Nephron progenitor cell (in vitro differentiated cells): ENCODE results near the gene MOG.

ENCODE experiments used
- DNase-seq: peaks from one replicate; pipeline ENCODE4 v3.0.0; 2021
- H3K27ac Mint-ChIP-seq: 2 replicates; pipeline ENCODE4 v1.8.0; 2021; ENCODE audit warnings: mild to moderate bottlenecking, moderate library complexity, mixed read lengths
- H3K27me3 Mint-ChIP-seq: 2 replicates; pipeline ENCODE4 v1.8.0; 2021; ENCODE audit warnings: mild to moderate bottlenecking, low read depth, mixed read lengths; ENCODE audit not compliant: poor library complexity
- H3K36me3 Mint-ChIP-seq: 2 replicates; pipeline ENCODE4 v1.8.0; 2021; ENCODE audit warnings: low read depth, mixed read lengths
- H3K4me1 Mint-ChIP-seq: 2 replicates; pipeline ENCODE4 v1.8.0; 2021; ENCODE audit warnings: mixed read lengths
- H3K4me3 Mint-ChIP-seq: 2 replicates; pipeline ENCODE4 v1.8.0; 2021; ENCODE audit warnings: mild to moderate bottlenecking, moderate library complexity, mixed read lengths
- H3K9me3 Mint-ChIP-seq: 2 replicates; pipeline ENCODE4 v1.8.0; 2021; ENCODE audit warnings: mild to moderate bottlenecking, moderate library complexity, mixed read lengths
- CTCF ChIP-seq: fragments of 200-600 bp; sonication (generic); IDR thresholded peaks from 2 replicates; pipeline ENCODE4 v1.5.0; 2021; ENCODE audit warnings: antibody characterized with exemption

The MOG gene

GRCh38 chr6:29676981-29677601 lies 20.2 kb downstream of the MOG start:
- H3K4me1 Mint-ChIP-seq: peaks cover 5% of the 10 kb centered on the region
- H3K36me3 Mint-ChIP-seq: no peaks in the 10 kb centered on the region
- H3K27ac Mint-ChIP-seq: peak overlapping the region; percentile 91
- H3K27me3 Mint-ChIP-seq: peaks cover 27% of the 10 kb centered on the region
- peaks cover 13% of the 10 kb centered on the region for H3K9me3 Mint-ChIP-seq
- no peak for DNase-seq
- TF ChIP-seq CTCF: no peak
- H3K4me3 Mint-ChIP-seq: no peak overlapping the region

GRCh38 chr6:29678114-29678513 lies 21.2 kb downstream of the MOG start:
- peaks cover 5% of the 10 kb centered on the region for H3K4me1 Mint-ChIP-seq
- peaks cover 23% of the 10 kb centered on the region for H3K27me3 Mint-ChIP-seq
- H3K4me3 Mint-ChIP-seq: no peak overlapping the region
- TF ChIP-seq CTCF: no peak
- H3K27ac Mint-ChIP-seq: no peak overlapping the region
- peaks cover 13% of the 10 kb centered on the region for H3K9me3 Mint-ChIP-seq
- H3K36me3 Mint-ChIP-seq: no peaks in the 10 kb centered on the region
- no peak for DNase-seq

GRCh38 chr6:29679962-29680361 lies 23.1 kb downstream of the MOG start:
- DNase-seq: no peak
- Mint-ChIP-seq H3K27ac (no peak overlapping the region), H3K9me3 (peaks cover 15% of the 10 kb centered on the region), H3K4me3 (no peak overlapping the region), H3K36me3 (no peaks in the 10 kb centered on the region), H3K4me1 (peaks cover 5% of the 10 kb centered on the region), H3K27me3 (peaks cover 22% of the 10 kb centered on the region)
- no peak for TF ChIP-seq CTCF

- peaks cover 20% of the 10 kb centered on the region for H3K27me3 Mint-ChIP-seq
- no peak for DNase-seq
- no peak overlapping the region for H3K27ac Mint-ChIP-seq
- H3K36me3 Mint-ChIP-seq: no peaks in the 10 kb centered on the region
- no peak for TF ChIP-seq CTCF
- H3K4me3 Mint-ChIP-seq: no peak overlapping the region
- peaks cover 5% of the 10 kb centered on the region for H3K4me1 Mint-ChIP-seq
- peaks cover 16% of the 10 kb centered on the region for H3K9me3 Mint-ChIP-seq
Observed at GRCh38 chr6:29680416-29680815, 23.5 kb downstream of the MOG start.

- DNase-seq: no peak
- peaks cover 15% of the 10 kb centered on the region for H3K9me3 Mint-ChIP-seq
- no peak within 1 kb of the TSS for H3K4me3 Mint-ChIP-seq
- H3K4me1 Mint-ChIP-seq: peaks cover 5% of the 10 kb centered on the region
- H3K36me3 Mint-ChIP-seq: no peaks in the 10 kb centered on the region
- no peak within 1 kb of the TSS for H3K27ac Mint-ChIP-seq
- H3K27me3 Mint-ChIP-seq: peaks cover 20% of the 10 kb centered on the region
- TF ChIP-seq CTCF: no peak
Observed at GRCh38 chr6:29680904-29681303, 24.0 kb downstream of the MOG start, which contains the start of gene ZFP57. TSS of gene ZFP57 (minus strand) at chr6:29681152. CDS start at chr6:29677003, 4,149 bp downstream.

- Mint-ChIP-seq H3K36me3 (no peaks in the 10 kb centered on the region), H3K27me3 (peaks cover 20% of the 10 kb centered on the region), H3K9me3 (peaks cover 12% of the 10 kb centered on the region), H3K4me3 (no peak overlapping the region), H3K4me1 (peaks cover 5% of the 10 kb centered on the region), H3K27ac (no peak overlapping the region)
- no peak for DNase-seq
- TF ChIP-seq CTCF: no peak
Observed at GRCh38 chr6:29681811-29682210, 24.9 kb downstream of the MOG start.
